Thyroid gland (tissue), 4 donors: Measurements from ENCODE around the gene NIT2.

Source experiments
- CTCF ChIP-seq, 6 experiments: fragments of 200-600 bp in 3 of 6; fragments of 450-650 bp in 3 of 6; sonication (generic) in 3 of 6; IDR thresholded peaks; one replicate each; pipeline ENCODE4 v1.5.1; 2016 to 2019; ENCODE audit warnings: antibody characterized with exemption in 6 of 6, mild to moderate bottlenecking in 2 of 6, inconsistent platforms in 1 of 6, moderate library complexity in 1 of 6
- POLR2A ChIP-seq, 2 donors: fragments of 450-650 bp; IDR thresholded peaks; one replicate each; pipeline ENCODE4 v1.6.1; 2017; ENCODE audit warnings: antibody characterized with exemption in 2 of 2, mild to moderate bottlenecking in 2 of 2, moderate library complexity in 1 of 2

GRCh38 chr3:100325827-100326226 is 8.7 kb upstream of the NIT2 start:
- TF ChIP-seq CTCF (IDR thresholded peaks at IDR 0.05) (no peak), POLR2A (IDR thresholded peaks at IDR 0.05) (no peak)
